AG04450 (cell line): Measurements from ENCODE around the gene PLPP1. TPM values are rescaled to one million over a fixed set of nuclear protein-coding genes. Genes with fewer than 3 reads are reported as not detected.
A peak's percentile ranks its signal among the peaks of the same experiment; 100 is the strongest.

Experiments
- CTCF ChIA-PET: fragments of 300-600, 350-600 bp; formaldehyde crosslinking; extraction: SDS; loops from one replicate; lab custom pipeline; 2022; ENCODE audit warnings: antibody characterized with exemption, inconsistent platforms; lab: Charles Lee
- POLR2A ChIA-PET: fragments of 350-600 bp; formaldehyde crosslinking; extraction: SDS; loops from one replicate; lab custom pipeline; 2021; ENCODE audit warnings: antibody characterized with exemption, inconsistent platforms; lab: Yijun Ruan, JAX
- DNase-seq: peaks from one replicate; pipeline ENCODE4 v3.0.0-alpha.2; 2011; ENCODE audit warnings: low read depth, low spot score
- H3K27ac ChIP-seq: one replicate; pipeline ENCODE4 v1.5.1; 2012; ENCODE audit warnings: low read depth, low read length, control low read depth
- H3K27me3 ChIP-seq: one replicate; pipeline ENCODE4 v1.6.0; 2012; ENCODE audit warnings: low read length; ENCODE audit not compliant: control insufficient read depth, insufficient read depth
- H3K4me3 ChIP-seq: 2 replicates; pipeline ENCODE4 v1.5.1; 2011; ENCODE audit warnings: mild to moderate bottlenecking, low read depth, low read length, control low read depth
- H3K9me3 ChIP-seq: 2 replicates; pipeline ENCODE4 v1.5.1; 2012; ENCODE audit warnings: low read length; ENCODE audit not compliant: control insufficient read depth, insufficient read depth
- polyA plus RNA-seq: library from polyadenylated mRNA; depleted of rRNA; stranded (reverse); fragments of >200 nt; gene quantifications from 2 replicates; pipeline ENCODE4 v1.2.3, GENCODE V29; 2011
- TF ChIP-seq, protein P1 (sequence below): IDR thresholded peaks from 2 replicates; pipeline ENCODE4 v1.5.1; 2011; ENCODE audit warnings: low read depth, low read length, control low read depth, inconsistent platforms

The PLPP1 gene
- polyA plus RNA-seq, 1 experiment: 54.9 TPM

- no peak overlapping the region for H3K4me3 ChIP-seq
- ChIA-PET POLR2A (no interaction called here), CTCF (interaction anchor here (0.6 kb wide), 1 partner anchor 73 kb away, joined by 3 read pairs; no protein-coding TSS in a partner anchor)
- H3K9me3 ChIP-seq: no peaks in the 10 kb centered on the region
- TF ChIP-seq, protein P1, sequence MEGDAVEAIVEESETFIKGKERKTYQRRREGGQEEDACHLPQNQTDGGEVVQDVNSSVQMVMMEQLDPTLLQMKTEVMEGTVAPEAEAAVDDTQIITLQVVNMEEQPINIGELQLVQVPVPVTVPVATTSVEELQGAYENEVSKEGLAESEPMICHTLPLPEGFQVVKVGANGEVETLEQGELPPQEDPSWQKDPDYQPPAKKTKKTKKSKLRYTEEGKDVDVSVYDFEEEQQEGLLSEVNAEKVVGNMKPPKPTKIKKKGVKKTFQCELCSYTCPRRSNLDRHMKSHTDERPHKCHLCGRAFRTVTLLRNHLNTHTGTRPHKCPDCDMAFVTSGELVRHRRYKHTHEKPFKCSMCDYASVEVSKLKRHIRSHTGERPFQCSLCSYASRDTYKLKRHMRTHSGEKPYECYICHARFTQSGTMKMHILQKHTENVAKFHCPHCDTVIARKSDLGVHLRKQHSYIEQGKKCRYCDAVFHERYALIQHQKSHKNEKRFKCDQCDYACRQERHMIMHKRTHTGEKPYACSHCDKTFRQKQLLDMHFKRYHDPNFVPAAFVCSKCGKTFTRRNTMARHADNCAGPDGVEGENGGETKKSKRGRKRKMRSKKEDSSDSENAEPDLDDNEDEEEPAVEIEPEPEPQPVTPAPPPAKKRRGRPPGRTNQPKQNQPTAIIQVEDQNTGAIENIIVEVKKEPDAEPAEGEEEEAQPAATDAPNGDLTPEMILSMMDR: no peak
- H3K27me3 ChIP-seq: no peaks in the 10 kb centered on the region
- no peak overlapping the region for H3K27ac ChIP-seq
- DNase-seq: no peak
These were observed 113.7 kb downstream of the PLPP1 start for GRCh38 chr5:55421074-55421529.

DNA sequence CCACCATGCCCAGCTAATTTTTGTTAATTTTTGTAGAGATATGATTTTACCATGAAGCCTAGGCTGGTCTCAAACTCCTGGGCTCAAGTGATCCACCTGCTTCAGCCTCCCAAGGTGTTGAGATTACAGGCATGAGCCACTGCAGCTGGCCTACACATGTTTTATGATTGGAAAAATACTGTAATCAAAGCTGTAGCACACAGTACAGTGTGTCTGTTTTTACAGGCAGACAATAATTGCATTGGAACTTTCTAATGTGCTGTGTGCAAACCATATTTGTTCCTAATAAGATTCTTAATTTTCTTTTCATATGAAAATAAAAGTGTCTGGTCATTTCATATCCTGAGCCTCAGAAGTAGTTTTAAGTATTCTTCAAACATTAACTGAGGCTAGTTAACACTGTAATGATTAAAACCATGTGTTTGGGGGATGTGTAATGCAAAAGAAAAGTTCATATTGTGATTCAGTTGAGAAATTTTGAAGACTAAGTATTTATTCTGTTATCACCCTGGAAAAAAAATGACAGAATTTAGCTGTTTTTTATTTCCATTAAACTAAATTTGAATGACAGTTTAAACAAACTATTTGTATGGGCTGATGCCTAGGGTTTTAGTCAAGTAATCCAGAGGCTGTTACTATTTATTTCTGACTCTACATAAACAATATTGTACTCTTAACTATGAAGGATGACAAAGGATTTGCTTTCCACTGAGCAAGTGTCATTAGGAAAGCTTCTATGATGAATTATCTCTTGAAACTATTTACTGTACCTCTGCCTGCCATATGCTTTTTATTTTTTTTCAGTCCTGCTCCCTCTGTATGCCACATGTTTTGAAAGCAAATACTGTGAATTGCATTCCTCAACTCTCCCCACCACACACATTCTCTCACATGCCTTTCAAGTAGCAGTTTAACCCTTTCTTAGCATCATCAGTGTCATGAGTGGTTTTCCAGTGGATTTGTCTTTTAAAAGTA lies 115.5 kb downstream of the PLPP1 start:
- TF ChIP-seq, protein P1: no peak
- CTCF ChIA-PET: interaction anchor here (1.2 to 3.5 kb wide), 2 partner anchors 272 kb away, joined by 3 to 14 read pairs; no protein-coding TSS in a partner anchor
- no peaks in the 10 kb centered on the region for H3K9me3 ChIP-seq
- no peak overlapping the region for H3K4me3 ChIP-seq
- no peaks in the 10 kb centered on the region for H3K27me3 ChIP-seq
- peak; percentile 27 for DNase-seq
- POLR2A ChIA-PET: no interaction called here
- H3K27ac ChIP-seq: no peak overlapping the region

DNA sequence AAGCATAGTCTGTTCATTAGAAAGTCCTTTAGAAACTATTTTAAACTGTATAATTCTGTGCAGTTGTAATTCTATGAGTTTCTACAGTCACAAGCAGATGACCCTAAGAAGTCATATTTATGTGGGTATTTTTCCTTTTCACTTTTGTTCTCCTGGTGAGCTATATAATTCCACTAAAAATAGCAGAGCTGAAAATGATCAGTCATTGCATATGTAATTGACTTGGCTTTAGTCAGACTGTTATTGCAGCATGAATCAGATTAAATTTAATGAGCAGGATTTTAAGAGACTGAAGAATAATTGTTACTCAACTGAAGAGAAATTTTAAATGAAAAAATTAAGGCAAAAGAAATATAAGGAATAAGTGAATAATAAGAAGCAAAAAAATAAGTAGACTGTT lies 118.5 kb downstream of the PLPP1 start:
- TF ChIP-seq, protein P1: no peak
- Histone ChIP-seq H3K27me3 (no peaks in the 10 kb centered on the region), H3K4me3 (no peak overlapping the region), H3K27ac (no peak overlapping the region), H3K9me3 (no peaks in the 10 kb centered on the region)
- POLR2A ChIA-PET: no interaction called here
- CTCF ChIA-PET: interaction anchor here (3.5 kb wide), 1 partner anchor 275 kb away, joined by 14 read pairs; no protein-coding TSS in a partner anchor
- no peak for DNase-seq

DNA sequence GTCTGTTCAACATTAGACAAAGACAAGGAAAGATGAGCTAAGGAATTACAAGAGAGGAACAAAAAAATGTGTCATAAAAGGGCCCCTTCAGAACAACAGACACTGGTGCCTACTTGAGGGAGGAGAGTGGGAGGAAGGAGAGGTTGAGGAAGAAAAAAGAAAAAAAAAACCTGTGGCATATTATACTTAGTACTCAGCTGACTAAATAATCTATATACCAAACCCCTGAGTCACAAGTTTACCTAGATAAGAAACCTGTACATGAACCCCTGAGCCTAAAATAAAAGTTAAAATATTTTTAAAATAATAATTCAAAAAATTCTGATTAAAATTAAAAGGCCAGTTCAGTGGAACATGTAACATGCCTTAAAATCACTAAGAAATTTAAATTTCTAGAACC lies 119.7 kb downstream of the PLPP1 start:
- CTCF ChIA-PET: interaction anchor here (0.8 kb wide), 1 partner anchor 277 kb away, joined by 3 read pairs; no protein-coding TSS in a partner anchor
- no peaks in the 10 kb centered on the region for H3K27me3 ChIP-seq
- TF ChIP-seq, protein P1: no peak
- no peak overlapping the region for H3K27ac ChIP-seq
- POLR2A ChIA-PET: no interaction called here
- no peaks in the 10 kb centered on the region for H3K9me3 ChIP-seq
- no peak overlapping the region for H3K4me3 ChIP-seq
- DNase-seq: no peak

- DNase-seq: no peak
- H3K27ac ChIP-seq: no peak overlapping the region
- no peaks in the 10 kb centered on the region for H3K27me3 ChIP-seq
- TF ChIP-seq, protein P1: no peak
- no peak overlapping the region for H3K4me3 ChIP-seq
- ChIA-PET CTCF (interaction anchor here (0.7 to 2.7 kb wide), 3 partner anchors 13 to 279 kb away, joined by 3 to 9 read pairs (median 4); no protein-coding TSS in a partner anchor), POLR2A (no interaction called here)
- H3K9me3 ChIP-seq: no peaks in the 10 kb centered on the region
These were observed 121.1 kb downstream of the PLPP1 start for GRCh38 chr5:55413644-55414043.
